Kidney (tissue), 14 donors: Measurements from ENCODE around the gene GLIS1. TPM values are rescaled to one million over a fixed set of nuclear protein-coding genes. Genes with fewer than 3 reads are reported as not detected.
A peak's percentile ranks its signal among the peaks of the same experiment; 100 is the strongest.

Source experiments
- DNase-seq, 5 donors: peaks; one replicate each; pipeline ENCODE4 v3.0.0-alpha.2; 2013 to 2020
- FAIRE-seq: peaks from 2 replicates; lab custom pipeline; 2012; peaks lifted over from hg19 to GRCh38; lab: Jason Lieb, UNC
- H3K27ac ChIP-seq, 2 donors: one replicate each; pipeline ENCODE4 v1.7.0; 2013; ENCODE audit warnings: low read depth in 2 of 2, low read length in 2 of 2, inconsistent platforms in 1 of 2
- H3K27me3 ChIP-seq: one replicate; pipeline ENCODE4 v1.7.1; 2013; ENCODE audit warnings: low read length, inconsistent platforms; ENCODE audit not compliant: control insufficient read depth, insufficient read depth
- H3K36me3 ChIP-seq, 3 donors: one replicate each; pipeline versions ENCODE4 v1.7.0 to v1.7.1; 2013; ENCODE audit warnings: low read length in 3 of 3, control low read depth in 1 of 3, inconsistent platforms in 1 of 3; ENCODE audit not compliant: insufficient read depth in 3 of 3, control insufficient read depth in 2 of 3
- H3K4me1 ChIP-seq, 3 donors: one replicate each; pipeline versions ENCODE4 v1.7.0 to v1.7.1; 2013; ENCODE audit warnings: low read length in 3 of 3, inconsistent platforms in 1 of 3, low read depth in 1 of 3; ENCODE audit not compliant: control insufficient read depth in 2 of 3, insufficient read depth in 2 of 3
- H3K4me3 ChIP-seq, 3 donors: one replicate each; pipeline versions ENCODE4 v1.7.0 to v1.8.1; 2013; ENCODE audit warnings: low read length in 3 of 3, control low read depth in 1 of 3, inconsistent platforms in 1 of 3
- H3K9ac ChIP-seq, 3 donors: one replicate each; pipeline versions ENCODE4 v1.7.0 to v1.7.1; 2013; ENCODE audit warnings: low read length in 3 of 3, control low read depth in 1 of 3, inconsistent platforms in 1 of 3
- H3K9me3 ChIP-seq, 3 donors: one replicate each; pipeline versions ENCODE4 v1.7.0 to v1.7.1; 2013; ENCODE audit warnings: low read length in 3 of 3, control low read depth in 1 of 3, inconsistent platforms in 1 of 3; ENCODE audit not compliant: control insufficient read depth in 2 of 3, insufficient read depth in 1 of 3
- CTCF ChIP-seq: IDR thresholded peaks from 3 replicates; pipeline ENCODE4 v1.5.1; 2012; ENCODE audit warnings: mild to moderate bottlenecking, moderate library complexity, borderline replicate concordance; ENCODE audit not compliant: insufficient read depth; ENCODE audit errors: extremely low read depth
- intact Hi-C: fragments of 100-400 bp; cut with DNase I; formaldehyde crosslinking; loops from one replicate; pipeline ENCODE4 v1.11.1; 2022
- polyA plus RNA-seq: library from polyadenylated mRNA; stranded (reverse); fragments of 350-450 nt; fragmentation: Illumina TruSeq; extraction: RNeasy Lipid Tissue Mini Kit (QIAGEN cat#74804); gene quantifications from one replicate; pipeline ENCODE4 v1.2.3, GENCODE V29; 2014; ENCODE audit warnings: low read depth, low replicate concordance; ENCODE audit not compliant: insufficient read depth
- total RNA-seq: library from RNA; stranded (reverse); fragmentation: NEBNext Ultra II Directional; extraction: Animal tissue kit (Norgen Biotek cat#: 25700); gene quantifications from one replicate; pipeline ENCODE4 v1.2.1, GENCODE V29; 2021
- donor health status: control.
- donor health status: control.
- donor health status: control.
- donor health status: control.
- donor health status: control.
- donor health status: DM: yes; HTN: yes; CAD: no.
- donor health status: Normal renal cell carcinoma (clear cell type).

Gene GLIS1
- total and polyA plus RNA-seq, 2 donors from 2014 or later = 3.3 to 3.7 TPM

- Histone ChIP-seq H3K4me3 (no peak overlapping the region), H3K36me3 (no peaks in the 10 kb centered on the region), H3K27ac (no peak overlapping the region), H3K27me3 (no peaks in the 10 kb centered on the region), H3K9me3 (no peaks in the 10 kb centered on the region), H3K9ac (no peak overlapping the region), H3K4me1 (peaks cover 0 to 8% (median 4%) of the 10 kb centered on the region in 3 donors)
- DNase-seq (peak in 3 of 5 donors; percentile 7 to 31 (median 12)), FAIRE-seq (no peak)
- no peak for TF ChIP-seq CTCF
- intact Hi-C loops = no loop called here
Measured at GRCh38 chr1:53546409-53547155, 192.4 kb downstream of the GLIS1 start.

- Histone ChIP-seq H3K36me3 (no peaks in the 10 kb centered on the region), H3K9ac (no peak overlapping the region), H3K4me3 (no peak overlapping the region), H3K27ac (no peak overlapping the region), H3K4me1 (peaks cover 0 to 10% (median 6%) of the 10 kb centered on the region in 3 donors), H3K9me3 (no peaks in the 10 kb centered on the region), H3K27me3 (no peaks in the 10 kb centered on the region)
- FAIRE-seq (no peak), DNase-seq (peak; percentile 44 to 85 (median 80))
- intact Hi-C loops = no loop called here
- TF ChIP-seq CTCF = no peak
Measured at GRCh38 chr1:53545663-53546408, 193.1 kb downstream of the GLIS1 start.

GRCh38 chr1:53544728-53545515, 194.0 kb downstream of the GLIS1 start:
- FAIRE-seq = no peak
- Histone ChIP-seq H3K9me3 (no peaks in the 10 kb centered on the region), H3K27ac (no peak overlapping the region), H3K4me3 (no peak overlapping the region), H3K9ac (no peak overlapping the region), H3K36me3 (no peaks in the 10 kb centered on the region), H3K4me1 (peaks cover 0 to 10% (median 6%) of the 10 kb centered on the region in 3 donors), H3K27me3 (no peaks in the 10 kb centered on the region)
- intact Hi-C loops = no loop called here
- TF ChIP-seq CTCF = no peak
- DNase-seq = peak in 2 of 5 donors; percentile 26 to 40
